ENCODE results near the gene CCNT1. TPM values are rescaled to one million over a fixed set of nuclear protein-coding genes. Genes with fewer than 3 reads are reported as not detected.

Gene CCNT1
- total RNA-seq, 1 donor from 2014 or later, result 28.0 TPM

DNA sequence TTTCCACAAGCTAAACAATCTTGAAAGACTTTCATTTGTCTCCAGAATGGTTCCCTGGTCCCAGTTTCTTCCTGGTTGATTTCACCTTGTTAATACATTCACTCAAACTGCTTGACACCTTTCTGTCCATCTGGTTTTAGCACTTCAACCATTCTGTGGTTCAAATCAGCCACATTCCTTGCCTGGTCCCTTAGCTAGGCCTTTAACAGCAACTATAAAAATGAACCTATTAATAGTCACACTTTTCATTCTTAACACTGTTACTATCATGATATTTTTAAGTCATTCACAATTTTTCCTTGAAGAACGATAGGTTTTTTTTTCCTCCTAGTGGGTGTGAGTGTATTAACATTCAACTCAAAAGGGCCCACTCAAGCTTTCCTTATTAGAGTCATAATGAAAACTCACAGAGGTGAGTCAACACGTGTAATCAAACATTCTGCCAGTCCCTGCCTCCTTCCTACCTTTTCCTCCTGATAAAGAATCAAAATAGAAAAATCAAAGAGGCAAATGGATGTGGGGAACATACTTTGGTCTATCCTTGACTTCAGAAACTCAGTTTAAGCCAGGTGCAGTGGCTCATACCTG lies 34.4 kb upstream of the CCNT1 start:
- intact Hi-C loops (cut with DNase I), result no loop called here
- no peaks in the 10 kb centered on the region for H3K36me3 ChIP-seq
- no peak overlapping the region for H3K27ac ChIP-seq
- H3K4me3 ChIP-seq, result no peak overlapping the region
- no peak for TF ChIP-seq CTCF (IDR thresholded peaks at IDR 0.05)
- H3K4me1 ChIP-seq, result no peaks in the 10 kb centered on the region
- no peak for DNase-seq (ENCODE audit: low spot score in 2 of 2)
- H3K9me3 ChIP-seq, result no peaks in the 10 kb centered on the region
- no peaks in the 10 kb centered on the region for H3K27me3 ChIP-seq

GRCh38 chr12:48750215-48750614 lies 33.7 kb upstream of the CCNT1 start:
- no peak for DNase-seq (ENCODE audit: low spot score in 2 of 2)
- TF ChIP-seq CTCF (IDR thresholded peaks at IDR 0.05), result no peak
- Histone ChIP-seq H3K4me3 (no peak overlapping the region), H3K4me1 (no peaks in the 10 kb centered on the region), H3K27ac (no peak overlapping the region), H3K27me3 (no peaks in the 10 kb centered on the region), H3K9me3 (no peaks in the 10 kb centered on the region), H3K36me3 (no peaks in the 10 kb centered on the region)
- intact Hi-C loops (cut with DNase I), result no loop called here

DNA sequence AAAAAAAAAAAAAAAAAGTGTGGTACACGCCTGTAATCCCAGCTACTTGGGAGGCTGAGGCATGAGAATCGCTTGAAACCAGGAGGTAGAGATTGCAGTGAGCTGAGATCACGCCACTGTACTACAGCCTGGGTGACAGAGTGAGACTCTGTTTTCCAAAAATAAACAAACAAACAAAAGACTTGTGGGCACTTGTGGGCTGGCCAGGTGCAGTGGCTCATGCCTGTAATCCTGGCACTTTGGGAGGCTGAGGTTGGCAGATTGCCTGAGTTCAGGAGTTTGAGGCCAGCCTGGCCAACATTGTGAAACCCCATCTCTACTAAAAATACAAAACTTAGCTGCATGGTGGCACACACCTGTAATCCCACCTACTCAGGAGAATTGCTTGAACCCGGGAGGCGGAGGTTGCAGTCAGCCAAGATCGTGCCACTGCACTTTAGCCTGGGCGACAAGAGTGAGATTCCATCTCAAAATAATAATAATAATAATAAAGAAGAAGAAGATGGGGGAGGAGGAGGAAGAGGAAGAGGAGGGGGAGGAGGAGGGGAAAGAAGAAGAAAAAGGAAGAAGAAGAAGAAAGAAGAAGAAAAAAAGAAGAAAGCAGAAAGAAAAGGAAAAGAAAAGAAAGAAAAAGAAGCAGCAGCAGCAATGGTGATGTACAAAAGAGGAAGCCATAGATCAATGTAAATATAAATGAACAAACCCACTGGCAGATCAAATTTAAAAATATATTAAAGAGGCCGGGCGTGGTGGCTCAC lies 27.9 kb upstream of the CCNT1 start:
- no peak overlapping the region for H3K4me3 ChIP-seq
- DNase-seq (ENCODE audit: low spot score in 2 of 2), result no peak
- no peak for TF ChIP-seq CTCF (IDR thresholded peaks at IDR 0.05)
- no peaks in the 10 kb centered on the region for H3K9me3 ChIP-seq
- intact Hi-C loops (cut with DNase I), result no loop called here
- H3K36me3 ChIP-seq, result no peaks in the 10 kb centered on the region
- H3K27me3 ChIP-seq, result no peaks in the 10 kb centered on the region
- H3K27ac ChIP-seq, result no peak overlapping the region
- H3K4me1 ChIP-seq, result no peaks in the 10 kb centered on the region

DNA sequence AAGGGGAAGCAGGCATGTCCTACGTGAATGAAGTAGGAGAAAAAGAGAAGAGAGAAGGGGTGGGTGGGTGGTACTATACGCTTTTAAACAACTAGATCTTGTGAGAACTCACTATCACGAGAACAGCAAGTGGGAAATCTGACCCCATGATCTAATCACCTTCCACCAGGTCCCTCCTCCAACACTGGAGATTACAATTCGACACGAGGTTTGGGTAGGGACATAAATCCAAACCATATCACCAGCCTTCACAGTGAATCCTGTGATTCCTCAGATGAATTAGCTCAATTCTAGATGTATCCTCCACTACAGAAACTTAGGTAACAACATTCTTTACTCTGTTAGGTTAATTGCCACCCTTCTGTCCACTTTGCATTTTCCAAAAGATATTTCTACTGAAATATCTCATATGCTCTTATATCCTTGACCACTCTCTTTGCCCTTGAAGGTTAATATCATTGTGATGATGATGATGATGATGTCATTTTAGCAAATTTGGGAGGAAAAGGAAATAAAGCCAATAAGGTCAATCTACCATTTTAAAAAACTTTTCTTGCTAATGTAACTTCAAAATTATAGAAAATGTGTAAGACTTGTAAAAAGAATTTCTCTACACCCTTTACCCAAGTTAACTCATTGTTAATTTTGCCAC lies 23.2 kb upstream of the CCNT1 start:
- no peaks in the 10 kb centered on the region for H3K9me3 ChIP-seq
- H3K4me3 ChIP-seq, result no peak overlapping the region
- H3K4me1 ChIP-seq, result no peaks in the 10 kb centered on the region
- H3K27me3 ChIP-seq, result no peaks in the 10 kb centered on the region
- TF ChIP-seq CTCF (IDR thresholded peaks at IDR 0.05), result no peak
- DNase-seq (ENCODE audit: low spot score in 2 of 2), result no peak
- intact Hi-C loops (cut with DNase I), result no loop called here
- no peak overlapping the region for H3K27ac ChIP-seq
- no peaks in the 10 kb centered on the region for H3K36me3 ChIP-seq

- DNase-seq (ENCODE audit: low spot score in 2 of 2), result no peak
- no peak overlapping the region for H3K27ac ChIP-seq
- intact Hi-C loops (cut with DNase I), result no loop called here
- no peaks in the 10 kb centered on the region for H3K4me1 ChIP-seq
- H3K9me3 ChIP-seq, result no peaks in the 10 kb centered on the region
- H3K36me3 ChIP-seq, result no peaks in the 10 kb centered on the region
- H3K4me3 ChIP-seq, result no peak overlapping the region
- no peak for TF ChIP-seq CTCF (IDR thresholded peaks at IDR 0.05)
- H3K27me3 ChIP-seq, result no peaks in the 10 kb centered on the region
Observed at GRCh38 chr12:48736456-48736855, 19.9 kb upstream of the CCNT1 start.
